Measurements from ENCODE around the gene HP1BP3. TPM values are rescaled to one million over a fixed set of nuclear protein-coding genes. Genes with fewer than 3 reads are reported as not detected.

The HP1BP3 gene
- total RNA-seq, 4 donors from 2014 or later, result 73.9 to 121 (median 108) TPM

GRCh38 chr1:20735581-20736111, 51.5 kb downstream of the HP1BP3 start:
- Histone ChIP-seq H3K27ac (no peak overlapping the region), H3K27me3 (peaks cover 0 to 10% (median 7%) of the 10 kb centered on the region in 3 donors), H3K36me3 (peaks cover 0 to 9% of the 10 kb centered on the region in 2 donors), H3K4me1 (peaks cover 21 to 28% of the 10 kb centered on the region in 2 donors), H3K4me3 (no peak overlapping the region), H3K9me3 (no peaks in the 10 kb centered on the region)
- in situ Hi-C loops (cut with MboI; ENCODE audit: low sequenced_read_pairs in 4 of 4), result no loop called here
- intact Hi-C loops (cut with DNase I; ENCODE audit: low total_unique reads), result no loop called here
- DNase-seq (no peak), ATAC-seq (no peak)
- TF ChIP-seq POLR2A (IDR thresholded peaks at IDR 0.05) (no peak), CTCF (IDR thresholded peaks at IDR 0.05 in 4 of 5, conservative IDR thresholded peaks at IDR 0.05 in 1 of 5) (no peak)

- ATAC-seq, result peak; percentile 28 to 48
These were observed 53.6 kb downstream of the HP1BP3 start for GRCh38 chr1:20733360-20733975.

GRCh38 chr1:20732588-20733359, 54.3 kb downstream of the HP1BP3 start, which contains the start of gene SH2D5:
Gene SH2D5 (minus strand): TSS chr1:20732703. CDS start chr1:20728044, 4,659 bp downstream.
- Histone ChIP-seq H3K27me3 (peaks cover 0 to 13% (median 7%) of the 10 kb centered on the region in 3 donors), H3K4me1 (peaks cover 8 to 15% of the 10 kb centered on the region in 2 donors), H3K4me3 (peak within 1 kb of the TSS; percentile 55 to 62 (median 58)), H3K9me3 (no peaks in the 10 kb centered on the region), H3K27ac (peak within 1 kb of the TSS in 3 of 4 donors; percentile 26 to 59 (median 52)), H3K36me3 (peaks cover 0 to 9% of the 10 kb centered on the region in 2 donors)
- ATAC-seq (peak; percentile 85 to 87), DNase-seq (peak; percentile 64 to 77)
- intact Hi-C loops (cut with DNase I; ENCODE audit: low total_unique reads), result loop anchor here (1.0 to 5.0 kb wide), 3 partner anchors 35 to 210 kb away; partner anchors contain the start of gene HP1BP3
- TF ChIP-seq CTCF (IDR thresholded peaks at IDR 0.05 in 4 of 5, conservative IDR thresholded peaks at IDR 0.05 in 1 of 5), result peak in 4 of 5 experiments; percentile 17 to 42 (median 24)
- TF ChIP-seq POLR2A (IDR thresholded peaks at IDR 0.05), result no peak
- in situ Hi-C loops (cut with MboI; ENCODE audit: low sequenced_read_pairs in 4 of 4), result no loop called here

More at GRCh38 chr1:20733360-20733975, 53.6 kb downstream of the HP1BP3 start:
- peaks cover 0 to 9% of the 10 kb centered on the region in 2 donors for H3K36me3 ChIP-seq
- in situ Hi-C loops (cut with MboI; ENCODE audit: low sequenced_read_pairs in 4 of 4) (no loop called here), intact Hi-C loops (cut with DNase I; ENCODE audit: low total_unique reads) (loop anchor here (5.0 kb wide), 2 partner anchors 54 to 211 kb away; partner anchors contain the start of gene HP1BP3)
- TF ChIP-seq POLR2A (IDR thresholded peaks at IDR 0.05), result no peak
- no peak for TF ChIP-seq CTCF (IDR thresholded peaks at IDR 0.05 in 4 of 5, conservative IDR thresholded peaks at IDR 0.05 in 1 of 5)
- peak overlapping the region; percentile 55 to 62 (median 58) for H3K4me3 ChIP-seq
- peaks cover 0 to 13% (median 7%) of the 10 kb centered on the region in 3 donors for H3K27me3 ChIP-seq
- H3K4me1 ChIP-seq, result peaks cover 8 to 15% of the 10 kb centered on the region in 2 donors
- H3K27ac ChIP-seq, result peak overlapping the region in 3 of 4 donors; percentile 26 to 59 (median 52)
- no peak for DNase-seq
- H3K9me3 ChIP-seq, result no peaks in the 10 kb centered on the region

- ATAC-seq, result peak; percentile 33 to 47
- peaks cover 8 to 15% of the 10 kb centered on the region in 2 donors for H3K4me1 ChIP-seq
- in situ Hi-C loops (cut with MboI; ENCODE audit: low sequenced_read_pairs in 4 of 4), result no loop called here
- peak overlapping the region in 1 of 4 donors; percentile 59 for H3K27ac ChIP-seq
- H3K27me3 ChIP-seq, result peaks cover 0 to 13% (median 7%) of the 10 kb centered on the region in 3 donors
- intact Hi-C loops (cut with DNase I; ENCODE audit: low total_unique reads), result loop anchor here (1.0 to 5.0 kb wide), 3 partner anchors 35 to 210 kb away; partner anchors contain the start of gene HP1BP3
- peak overlapping the region; percentile 55 to 62 (median 58) for H3K4me3 ChIP-seq
- H3K36me3 ChIP-seq, result peaks cover 0 to 3% of the 10 kb centered on the region in 2 donors
- H3K9me3 ChIP-seq, result no peaks in the 10 kb centered on the region
- TF ChIP-seq CTCF (IDR thresholded peaks at IDR 0.05 in 4 of 5, conservative IDR thresholded peaks at IDR 0.05 in 1 of 5) (no peak), POLR2A (IDR thresholded peaks at IDR 0.05) (no peak)
- DNase-seq, result no peak
These were observed 55.0 kb downstream of the HP1BP3 start for GRCh38 chr1:20732071-20732587.

Measured in gastrocnemius medialis (tissue), 4 donors.